K562 (cell line): ENCODE results near the gene SSU72. TPM values are rescaled to one million over a fixed set of nuclear protein-coding genes. Genes with fewer than 3 reads are reported as not detected.

Experiments used
- ESRRA ChIP-seq: fragments of 450-650 bp; IDR thresholded peaks from 2 replicates; pipeline ENCODE4 v1.6.1; 2014; ENCODE audit warnings: low read depth, mild to moderate bottlenecking, moderate library complexity, borderline replicate concordance
- ETV5 ChIP-seq: sonication (generic); formaldehyde crosslinking; IDR thresholded peaks from 2 replicates; pipeline ENCODE4 v1.4.0; 2020; ENCODE audit warnings: low read depth, mild to moderate bottlenecking, missing genetic modification reagents
- FOXK1 ChIP-seq: sonication (generic); formaldehyde crosslinking; IDR thresholded peaks from 2 replicates; pipeline ENCODE4 v1.8.0; 2022; ENCODE audit warnings: missing genetic modification reagents, mild to moderate bottlenecking, borderline replicate concordance
- HNRNPLL ChIP-seq: fragments of 200-400 bp; formaldehyde crosslinking; IDR thresholded peaks from 2 replicates; pipeline ENCODE4 v1.6.1; 2017; ENCODE audit warnings: low read length, low read depth, mild to moderate bottlenecking; ENCODE audit not compliant: poor library complexity, severe bottlenecking
- polyA plus RNA-seq, 8 experiments: library from polyadenylated mRNA; depleted of rRNA in 4 of 8; stranded (reverse) in 5 of 8; unstranded in 3 of 8; fragments of >200 nt; fragmentation: Nextera tagmentation in 2 of 8; fragmentation: Illumina TruSeq in 1 of 8; extraction: Ambion mirVana in 2 of 8; extraction: Trizol in 1 of 8; gene quantifications; 2 replicates each; pipeline versions ENCODE4 v1.2.1 to v1.2.3, GENCODE V29; 2011 to 2014; ENCODE audit warnings: inconsistent platforms in 1 of 8, missing spikeins in 1 of 8
- total RNA-seq, 7 experiments: library from RNA; depleted of rRNA in 6 of 7; stranded (reverse); fragments of >200 nt in 6 of 7; fragmentation: Illumina TruSeq in 2 of 7; extraction: Trizol in 2 of 7; gene quantifications; 2 replicates each; pipeline versions ENCODE4 v1.2.1 to v1.2.3, GENCODE V29; 2011 to 2021; ENCODE audit warnings: low replicate concordance in 1 of 7
- TF ChIP-seq, protein P1 (sequence below), 2 experiments: fragments of 450-650 bp in 1 of 2; sonication (generic) in 1 of 2; formaldehyde crosslinking in 1 of 2; IDR thresholded peaks; 2 replicates each; pipeline versions ENCODE4 v1.7.1 to v1.9.0; 2016 to 2022; ENCODE audit warnings: inconsistent platforms in 1 of 2, mild to moderate bottlenecking in 1 of 2, missing genetic modification reagents in 1 of 2
- TF ChIP-seq, protein P2 (sequence below): fragments of 250-450 bp; sonication (Bioruptor Pico); IDR thresholded peaks from 2 replicates; pipeline ENCODE4 v1.4.0; 2020; ENCODE audit warnings: mild to moderate bottlenecking, moderate library complexity

The SSU72 gene
- total and polyA plus RNA-seq, 9 of the 15 experiments (the other 6 are each of a cell fraction or from before 2014, with no cell fraction given) = 70.8 to 201 (median 94.6) TPM

DNA sequence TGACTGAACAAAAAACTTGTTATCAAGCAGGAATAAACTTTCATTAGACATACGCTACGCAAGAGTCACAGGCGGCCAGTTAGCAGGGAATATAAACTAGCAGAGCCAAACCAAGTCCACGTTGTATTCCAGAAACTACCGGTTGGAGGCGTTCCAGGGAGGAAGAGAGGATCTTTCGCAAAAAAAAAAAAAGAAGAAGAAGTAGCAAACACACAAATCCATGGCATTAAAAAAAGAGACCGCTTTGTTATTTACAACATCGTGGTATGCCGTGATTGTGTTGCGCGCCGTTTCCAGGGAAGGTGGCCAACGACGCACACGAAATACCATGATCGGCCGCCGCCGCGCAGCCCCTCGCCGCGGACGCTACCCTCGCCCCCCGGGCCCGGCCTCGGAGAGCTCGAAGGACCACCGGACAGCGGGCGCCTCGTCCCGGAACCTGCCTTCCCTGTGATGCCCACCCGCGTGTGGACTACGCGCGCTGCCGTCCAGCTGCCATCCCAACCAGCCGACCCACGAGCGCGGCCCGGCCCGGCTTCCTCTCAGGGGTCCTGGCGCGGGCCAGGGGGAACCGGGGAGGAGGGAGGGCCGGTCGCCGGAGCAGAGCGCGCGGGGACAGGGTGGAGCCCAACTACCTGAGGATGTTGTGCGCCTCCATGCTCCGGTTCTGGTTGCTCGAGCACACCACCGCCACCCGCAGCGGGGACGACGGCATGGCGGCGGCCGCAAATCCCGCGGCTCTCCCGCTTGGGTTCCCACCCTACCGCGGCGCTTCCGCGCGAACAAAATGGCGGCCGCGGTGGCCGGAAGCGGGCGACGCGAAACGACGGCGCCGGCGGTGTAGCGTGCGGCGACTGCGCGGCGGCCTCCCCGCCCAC is 581 bp downstream of the SSU72 start (continued):
- TF ChIP-seq, protein P1, sequence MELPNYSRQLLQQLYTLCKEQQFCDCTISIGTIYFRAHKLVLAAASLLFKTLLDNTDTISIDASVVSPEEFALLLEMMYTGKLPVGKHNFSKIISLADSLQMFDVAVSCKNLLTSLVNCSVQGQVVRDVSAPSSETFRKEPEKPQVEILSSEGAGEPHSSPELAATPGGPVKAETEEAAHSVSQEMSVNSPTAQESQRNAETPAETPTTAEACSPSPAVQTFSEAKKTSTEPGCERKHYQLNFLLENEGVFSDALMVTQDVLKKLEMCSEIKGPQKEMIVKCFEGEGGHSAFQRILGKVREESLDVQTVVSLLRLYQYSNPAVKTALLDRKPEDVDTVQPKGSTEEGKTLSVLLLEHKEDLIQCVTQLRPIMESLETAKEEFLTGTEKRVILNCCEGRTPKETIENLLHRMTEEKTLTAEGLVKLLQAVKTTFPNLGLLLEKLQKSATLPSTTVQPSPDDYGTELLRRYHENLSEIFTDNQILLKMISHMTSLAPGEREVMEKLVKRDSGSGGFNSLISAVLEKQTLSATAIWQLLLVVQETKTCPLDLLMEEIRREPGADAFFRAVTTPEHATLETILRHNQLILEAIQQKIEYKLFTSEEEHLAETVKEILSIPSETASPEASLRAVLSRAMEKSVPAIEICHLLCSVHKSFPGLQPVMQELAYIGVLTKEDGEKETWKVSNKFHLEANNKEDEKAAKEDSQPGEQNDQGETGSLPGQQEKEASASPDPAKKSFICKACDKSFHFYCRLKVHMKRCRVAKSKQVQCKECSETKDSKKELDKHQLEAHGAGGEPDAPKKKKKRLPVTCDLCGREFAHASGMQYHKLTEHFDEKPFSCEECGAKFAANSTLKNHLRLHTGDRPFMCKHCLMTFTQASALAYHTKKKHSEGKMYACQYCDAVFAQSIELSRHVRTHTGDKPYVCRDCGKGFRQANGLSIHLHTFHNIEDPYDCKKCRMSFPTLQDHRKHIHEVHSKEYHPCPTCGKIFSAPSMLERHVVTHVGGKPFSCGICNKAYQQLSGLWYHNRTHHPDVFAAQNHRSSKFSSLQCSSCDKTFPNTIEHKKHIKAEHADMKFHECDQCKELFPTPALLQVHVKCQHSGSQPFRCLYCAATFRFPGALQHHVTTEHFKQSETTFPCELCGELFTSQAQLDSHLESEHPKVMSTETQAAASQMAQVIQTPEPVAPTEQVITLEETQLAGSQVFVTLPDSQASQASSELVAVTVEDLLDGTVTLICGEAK (IDR thresholded peaks at IDR 0.05) = peak; percentile 38; the same call in 1 of the 2 replicates
- TF ChIP-seq, protein P1 (CRISPR knock-in tag; IDR thresholded peaks at IDR 0.05) = no peak
- TF ChIP-seq ETV5 (CRISPR knock-in tag) (no peak; the same call in none of the 2 replicates), FOXK1 (CRISPR knock-in tag) (peak; percentile 48; the same call in 1 of the 2 replicates), ESRRA (0 out of 2 replicates have a peak, but pooled peaks have one; percentile 12), HNRNPLL (peak; percentile 47)
- TF ChIP-seq, protein P2, sequence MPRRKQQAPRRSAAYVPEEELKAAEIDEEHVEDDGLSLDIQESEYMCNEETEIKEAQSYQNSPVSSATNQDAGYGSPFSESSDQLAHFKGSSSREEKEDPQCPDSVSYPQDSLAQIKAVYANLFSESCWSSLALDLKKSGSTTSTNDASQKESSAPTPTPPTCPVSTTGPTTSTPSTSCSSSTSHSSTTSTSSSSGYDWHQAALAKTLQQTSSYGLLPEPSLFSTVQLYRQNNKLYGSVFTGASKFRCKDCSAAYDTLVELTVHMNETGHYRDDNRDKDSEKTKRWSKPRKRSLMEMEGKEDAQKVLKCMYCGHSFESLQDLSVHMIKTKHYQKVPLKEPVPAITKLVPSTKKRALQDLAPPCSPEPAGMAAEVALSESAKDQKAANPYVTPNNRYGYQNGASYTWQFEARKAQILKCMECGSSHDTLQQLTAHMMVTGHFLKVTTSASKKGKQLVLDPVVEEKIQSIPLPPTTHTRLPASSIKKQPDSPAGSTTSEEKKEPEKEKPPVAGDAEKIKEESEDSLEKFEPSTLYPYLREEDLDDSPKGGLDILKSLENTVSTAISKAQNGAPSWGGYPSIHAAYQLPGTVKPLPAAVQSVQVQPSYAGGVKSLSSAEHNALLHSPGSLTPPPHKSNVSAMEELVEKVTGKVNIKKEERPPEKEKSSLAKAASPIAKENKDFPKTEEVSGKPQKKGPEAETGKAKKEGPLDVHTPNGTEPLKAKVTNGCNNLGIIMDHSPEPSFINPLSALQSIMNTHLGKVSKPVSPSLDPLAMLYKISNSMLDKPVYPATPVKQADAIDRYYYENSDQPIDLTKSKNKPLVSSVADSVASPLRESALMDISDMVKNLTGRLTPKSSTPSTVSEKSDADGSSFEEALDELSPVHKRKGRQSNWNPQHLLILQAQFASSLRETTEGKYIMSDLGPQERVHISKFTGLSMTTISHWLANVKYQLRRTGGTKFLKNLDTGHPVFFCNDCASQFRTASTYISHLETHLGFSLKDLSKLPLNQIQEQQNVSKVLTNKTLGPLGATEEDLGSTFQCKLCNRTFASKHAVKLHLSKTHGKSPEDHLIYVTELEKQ (CRISPR knock-in tag) = no peak
